ENCODE results near the gene PIK3CA. TPM values are rescaled to one million over a fixed set of nuclear protein-coding genes. Genes with fewer than 3 reads are reported as not detected.

Gene PIK3CA
- 10 to 100 TPM; 14.1 to 20.8 TPM for total RNA-seq

- H3K27ac Mint-ChIP-seq = peak within 1 kb of the TSS; percentile 99
- H3K4me1 Mint-ChIP-seq (ENCODE audit: low read depth) = peaks cover 39% of the 10 kb centered on the region
- H3K9me3 Mint-ChIP-seq = no peaks in the 10 kb centered on the region
- POLR2A ChIA-PET = interaction anchor here (0.9 to 3.1 kb wide), 13 partner anchors 11 to 415 kb away, joined by 3 to 22 read pairs (median 5); partner anchors contain the start of genes ACTL6A, ZMAT3 and ZNF639
- peaks cover 4% of the 10 kb centered on the region for H3K27me3 Mint-ChIP-seq
- intact Hi-C loops (cut with micrococcal nuclease) = loop anchor here (1.0 to 5.0 kb wide), 5 partner anchors 33 to 168 kb away; partner anchors contain the start of gene ZMAT3
- ATAC-seq (peak; percentile 83), DNase-seq (peak; percentile 96)
- TF ChIP-seq CTCF (IDR thresholded peaks at IDR 0.05) = no peak
- H3K4me3 Mint-ChIP-seq = peak within 1 kb of the TSS; percentile 99
- CTCF ChIA-PET = interaction anchor here (0.8 to 4.5 kb wide), 5 partner anchors 11 to 173 kb away, joined by 3 to 17 read pairs (median 5); no protein-coding TSS in a partner anchor
- no peaks in the 10 kb centered on the region for H3K36me3 Mint-ChIP-seq (ENCODE audit: low read depth)
Measured at GRCh38 chr3:179147873-179148615, at the start of gene PIK3CA. PIK3CA (plus strand) TSS chr3:179148357; CDS start chr3:179198826, 50,469 bp downstream.

- Mint-ChIP-seq H3K4me1 (ENCODE audit: low read depth) (no peaks in the 10 kb centered on the region), H3K36me3 (ENCODE audit: low read depth) (no peaks in the 10 kb centered on the region), H3K27ac (no peak overlapping the region), H3K27me3 (peaks cover 2% of the 10 kb centered on the region), H3K9me3 (no peaks in the 10 kb centered on the region), H3K4me3 (no peak overlapping the region)
- intact Hi-C loops (cut with micrococcal nuclease) = no loop called here
- ATAC-seq (no peak), DNase-seq (no peak)
- POLR2A ChIA-PET = no interaction called here
- no peak for TF ChIP-seq CTCF (IDR thresholded peaks at IDR 0.05)
- CTCF ChIA-PET = interaction anchor here (1.0 to 2.3 kb wide), 4 partner anchors 13 to 223 kb away, joined by 3 to 6 read pairs (median 4); no protein-coding TSS in a partner anchor
Measured at GRCh38 chr3:179098388-179099077, 49.6 kb upstream of the PIK3CA start.

DNA sequence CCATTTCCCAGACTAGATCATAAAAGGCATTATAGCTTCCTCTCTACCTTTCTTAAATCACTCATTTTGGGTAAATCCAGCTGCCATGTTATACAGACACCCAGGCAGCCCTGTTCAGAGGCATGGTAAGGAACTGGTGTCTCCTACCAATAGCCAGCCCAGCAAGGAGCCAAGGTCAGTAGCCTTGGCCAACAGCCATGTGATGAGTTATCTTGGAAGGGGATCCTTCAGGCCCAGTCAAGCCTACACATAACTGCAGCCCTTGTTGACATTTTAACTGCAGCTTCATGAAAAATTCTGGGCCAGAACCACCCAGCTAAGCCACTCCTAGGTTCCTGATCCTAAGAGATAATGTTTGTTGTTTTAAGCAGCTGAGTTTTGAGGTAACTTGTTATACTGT, 47.5 kb upstream of the PIK3CA start:
- Mint-ChIP-seq H3K4me1 (ENCODE audit: low read depth) (no peaks in the 10 kb centered on the region), H3K9me3 (no peaks in the 10 kb centered on the region), H3K27ac (no peak overlapping the region), H3K27me3 (peaks cover 2% of the 10 kb centered on the region), H3K36me3 (ENCODE audit: low read depth) (no peaks in the 10 kb centered on the region), H3K4me3 (no peak overlapping the region)
- intact Hi-C loops (cut with micrococcal nuclease) = no loop called here
- no peak for ATAC-seq
- TF ChIP-seq CTCF (IDR thresholded peaks at IDR 0.05) = no peak
- no peak for DNase-seq
- ChIA-PET CTCF (interaction anchor here (1.0 to 1.1 kb wide), 2 partner anchors 37 to 215 kb away, joined by 3 to 4 read pairs; no protein-coding TSS in a partner anchor), POLR2A (no interaction called here)

DNA sequence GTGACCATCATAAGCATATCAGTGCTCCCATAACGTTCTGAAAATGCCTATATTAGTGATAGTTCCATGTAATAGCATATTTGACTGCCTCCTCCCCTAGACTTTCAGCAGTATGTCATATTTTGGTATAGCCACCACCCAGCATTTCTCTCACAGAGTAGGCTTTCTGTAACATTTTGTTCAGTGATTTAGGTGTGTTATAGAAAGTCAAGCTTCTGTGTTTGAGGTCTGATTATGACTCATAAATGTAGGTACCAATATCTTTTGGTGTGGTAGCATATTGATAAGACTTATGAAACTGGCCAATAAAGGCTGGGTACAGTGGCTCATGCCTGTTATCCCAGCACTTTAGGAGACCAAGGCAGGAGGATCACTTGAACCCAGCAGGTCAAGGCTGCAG, 42.3 kb upstream of the PIK3CA start:
- no peak for TF ChIP-seq CTCF (IDR thresholded peaks at IDR 0.05)
- POLR2A ChIA-PET = no interaction called here
- DNase-seq (no peak), ATAC-seq (peak; percentile 10)
- Mint-ChIP-seq H3K4me3 (no peak overlapping the region), H3K36me3 (ENCODE audit: low read depth) (no peaks in the 10 kb centered on the region), H3K27ac (no peak overlapping the region), H3K27me3 (no peaks in the 10 kb centered on the region), H3K4me1 (ENCODE audit: low read depth) (no peaks in the 10 kb centered on the region), H3K9me3 (peaks cover 3% of the 10 kb centered on the region)
- CTCF ChIA-PET = interaction anchor here (0.7 to 2.3 kb wide), 12 partner anchors 9 to 215 kb away, joined by 3 to 15 read pairs (median 4); partner anchors contain the start of gene ZMAT3
- intact Hi-C loops (cut with micrococcal nuclease) = no loop called here

All from activated CD8-positive, alpha-beta T cell treated with anti-CD3 and anti-CD28 coated beads for 36 hours (primary cell).